Astrocyte (in vitro differentiated cells and primary cell): ENCODE results near the gene TSSK1B. TPM values are rescaled to one million over a fixed set of nuclear protein-coding genes. Genes with fewer than 3 reads are reported as not detected.
"Not testable (repeated sequence)": the region's sequence is repeated elsewhere in the genome, so short reads cannot be mapped to it uniquely, and the experiment has no call there.

Experiments used
- DNase-seq: peaks from one replicate; pipeline ENCODE4 v3.0.0-alpha.2; 2010; ENCODE audit warnings: low read depth
- FAIRE-seq: peaks from 2 replicates; lab custom pipeline; 2011; peaks lifted over from hg19 to GRCh38; lab: Jason Lieb, UNC
- H2AFZ ChIP-seq: 2 replicates; pipeline ENCODE4 v1.6.0; 2012; ENCODE audit warnings: low read depth, low read length, inconsistent platforms
- H3K27ac ChIP-seq: 2 replicates; pipeline ENCODE4 v1.5.1; 2011; ENCODE audit warnings: low read depth, low read length, inconsistent platforms
- H3K27me3 ChIP-seq: 2 replicates; pipeline ENCODE4 v1.6.0; 2011; ENCODE audit warnings: low read length, inconsistent platforms; ENCODE audit not compliant: insufficient read depth
- H3K36me3 ChIP-seq: 2 replicates; pipeline ENCODE4 v1.5.1; 2011; ENCODE audit warnings: low read length, inconsistent platforms; ENCODE audit not compliant: insufficient read depth
- H3K4me1 ChIP-seq: 2 replicates; pipeline ENCODE4 v1.5.1; 2011; ENCODE audit warnings: low read length, inconsistent platforms; ENCODE audit not compliant: insufficient read depth
- H3K4me2 ChIP-seq: 2 replicates; pipeline ENCODE4 v1.6.0; 2012; ENCODE audit warnings: low read length, inconsistent platforms
- H3K4me3 ChIP-seq: 2 replicates; pipeline ENCODE4 v1.5.1; 2011; ENCODE audit warnings: low read depth, mild to moderate bottlenecking, low read length, inconsistent platforms; ENCODE audit not compliant: insufficient read depth
- H3K79me2 ChIP-seq: 2 replicates; pipeline ENCODE4 v1.6.0; 2012; ENCODE audit warnings: mild to moderate bottlenecking, low read length, inconsistent platforms; ENCODE audit not compliant: insufficient read depth
- H3K9ac ChIP-seq: 2 replicates; pipeline ENCODE4 v1.6.0; 2012; ENCODE audit warnings: mild to moderate bottlenecking, low read length, inconsistent platforms
- H3K9me3 ChIP-seq: 2 replicates; pipeline ENCODE4 v1.5.1; 2012; ENCODE audit warnings: low read depth, mild to moderate bottlenecking, low read length, inconsistent platforms; ENCODE audit not compliant: insufficient read depth
- H4K20me1 ChIP-seq: 2 replicates; pipeline ENCODE4 v1.6.0; 2012; ENCODE audit warnings: low read length, inconsistent platforms; ENCODE audit not compliant: insufficient read depth
- H3K27ac Mint-ChIP-seq: one replicate; pipeline ENCODE4 v1.8.0; 2021; ENCODE audit warnings: mild to moderate bottlenecking, mixed read lengths; ENCODE audit not compliant: unreplicated experiment
- H3K27me3 Mint-ChIP-seq: one replicate; pipeline ENCODE4 v1.8.0; 2021; ENCODE audit warnings: low read depth, mixed read lengths; ENCODE audit not compliant: unreplicated experiment
- H3K36me3 Mint-ChIP-seq: one replicate; pipeline ENCODE4 v1.8.0; 2021; ENCODE audit warnings: low read depth, mixed read lengths; ENCODE audit not compliant: unreplicated experiment
- H3K4me1 Mint-ChIP-seq: one replicate; pipeline ENCODE4 v1.8.0; 2021; ENCODE audit warnings: low read depth, mixed read lengths; ENCODE audit not compliant: unreplicated experiment
- H3K4me3 Mint-ChIP-seq: one replicate; pipeline ENCODE4 v1.8.0; 2021; ENCODE audit warnings: mild to moderate bottlenecking, moderate library complexity, mixed read lengths; ENCODE audit not compliant: unreplicated experiment
- H3K9me3 Mint-ChIP-seq: one replicate; pipeline ENCODE4 v1.8.0; 2021; ENCODE audit warnings: mild to moderate bottlenecking, mixed read lengths; ENCODE audit not compliant: unreplicated experiment
- CTCF ChIP-seq: IDR thresholded peaks from 2 replicates; pipeline ENCODE4 v1.5.1; 2011; ENCODE audit warnings: low read depth, mild to moderate bottlenecking, inconsistent platforms, low read length, moderate library complexity; ENCODE audit not compliant: insufficient read depth
- EZH2 ChIP-seq: IDR thresholded peaks from 2 replicates; pipeline ENCODE4 v1.6.1; 2012; ENCODE audit warnings: mild to moderate bottlenecking, low read length, inconsistent platforms; ENCODE audit not compliant: insufficient read depth
- total RNA-seq: library from RNA; stranded (reverse); gene quantifications from 2 replicates; pipeline ENCODE4 v1.2.1, GENCODE V29; 2021

Gene TSSK1B
- total RNA-seq, 1 donor from 2014 or later: 0.20 TPM

GRCh38 chr5:113405530-113405929 lies 29.3 kb downstream of the TSSK1B start:
- Mint-ChIP-seq H3K27ac (no peak overlapping the region), H3K36me3 (no peaks in the 10 kb centered on the region), H3K27me3 (no peaks in the 10 kb centered on the region), H3K9me3 (no peaks in the 10 kb centered on the region), H3K4me3 (no peak overlapping the region), H3K4me1 (no peaks in the 10 kb centered on the region)
- no peaks in the 10 kb centered on the region for H3K36me3 ChIP-seq
- no peaks in the 10 kb centered on the region for H3K27me3 ChIP-seq
- H3K9ac ChIP-seq: no peak overlapping the region
- no peaks in the 10 kb centered on the region for H4K20me1 ChIP-seq
- TF ChIP-seq CTCF: no peak
- TF ChIP-seq EZH2: no peak
- H3K4me3 ChIP-seq: no peak overlapping the region
- H3K79me2 ChIP-seq: no peaks in the 10 kb centered on the region
- H2AFZ ChIP-seq: no peak overlapping the region
- DNase-seq: no peak
- no peaks in the 10 kb centered on the region for H3K4me1 ChIP-seq
- no peak for FAIRE-seq
- H3K9me3 ChIP-seq: no peaks in the 10 kb centered on the region
- H3K27ac ChIP-seq: no peak overlapping the region
- H3K4me2 ChIP-seq: no peak overlapping the region

GRCh38 chr5:113404269-113404668 lies 30.5 kb downstream of the TSSK1B start:
- Histone ChIP-seq H3K79me2 (no peaks in the 10 kb centered on the region), H3K9me3 (no peaks in the 10 kb centered on the region), H2AFZ (no peak overlapping the region), H3K36me3 (no peaks in the 10 kb centered on the region), H3K4me3 (no peak overlapping the region), H3K4me1 (no peaks in the 10 kb centered on the region), H3K27me3 (no peaks in the 10 kb centered on the region), H3K4me2 (no peak overlapping the region), H3K27ac (no peak overlapping the region), H4K20me1 (no peaks in the 10 kb centered on the region), H3K9ac (no peak overlapping the region)
- H3K9me3 Mint-ChIP-seq: no peaks in the 10 kb centered on the region
- no peak overlapping the region for H3K4me3 Mint-ChIP-seq
- H3K27ac Mint-ChIP-seq: no peak overlapping the region
- no peak for FAIRE-seq
- H3K4me1 Mint-ChIP-seq: no peaks in the 10 kb centered on the region
- H3K27me3 Mint-ChIP-seq: no peaks in the 10 kb centered on the region
- no peaks in the 10 kb centered on the region for H3K36me3 Mint-ChIP-seq
- no peak for DNase-seq
- TF ChIP-seq CTCF (no peak), EZH2 (no peak)

- not testable (repeated sequence) for H3K9me3 Mint-ChIP-seq, FAIRE-seq, H3K27ac Mint-ChIP-seq, H3K4me3 Mint-ChIP-seq, H3K27me3 ChIP-seq, H3K27me3 Mint-ChIP-seq, H3K4me1 Mint-ChIP-seq, H3K36me3 Mint-ChIP-seq, H3K79me2 ChIP-seq, H2AFZ ChIP-seq, H3K4me2 ChIP-seq, H3K36me3 ChIP-seq, H3K4me3 ChIP-seq, H3K9ac ChIP-seq, H3K27ac ChIP-seq, H4K20me1 ChIP-seq, H3K4me1 ChIP-seq, H3K9me3 ChIP-seq
- peak; percentile 40 for DNase-seq
Measured at GRCh38 chr5:113397986-113398385, 36.8 kb downstream of the TSSK1B start.
